ENCODE results near the gene VAMP1.

DNA sequence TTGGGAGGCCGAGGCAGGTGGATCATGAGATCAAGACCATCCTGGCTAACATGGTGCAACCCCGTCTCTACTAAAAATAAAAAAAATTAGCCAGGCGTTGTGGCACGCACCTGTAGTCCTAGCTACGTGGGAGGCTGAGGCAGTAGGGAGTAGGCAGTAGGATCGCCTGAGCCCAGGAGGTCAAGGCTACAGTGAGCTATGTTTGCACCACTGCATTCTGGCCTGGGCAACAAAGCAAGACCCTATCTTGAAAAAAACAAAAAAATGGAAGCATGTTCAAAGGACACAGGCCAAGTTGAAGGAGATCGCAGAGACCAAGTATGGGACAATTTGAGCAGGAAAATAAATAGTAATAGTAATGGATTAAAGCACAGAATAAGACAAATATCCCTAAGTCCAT lies 37.6 kb upstream of the VAMP1 start:
- TF ChIP-seq POLR2A (IDR thresholded peaks at IDR 0.05; ENCODE audit: low read length) (no peak), GATA1 (IDR thresholded peaks at IDR 0.05; ENCODE audit: low read depth, low read length) (no peak)

All from erythroblast (primary cell).